GM12874 (cell line): ENCODE data around the gene MEIS1.

ENCODE experiments used
- TF ChIP-seq, protein P1 (sequence below): IDR thresholded peaks from 2 replicates; pipeline ENCODE4 v1.5.1; 2011; ENCODE audit warnings: low read depth, mild to moderate bottlenecking, control low read depth, low read length, moderate library complexity; ENCODE audit not compliant: insufficient read depth

Gene MEIS1

DNA sequence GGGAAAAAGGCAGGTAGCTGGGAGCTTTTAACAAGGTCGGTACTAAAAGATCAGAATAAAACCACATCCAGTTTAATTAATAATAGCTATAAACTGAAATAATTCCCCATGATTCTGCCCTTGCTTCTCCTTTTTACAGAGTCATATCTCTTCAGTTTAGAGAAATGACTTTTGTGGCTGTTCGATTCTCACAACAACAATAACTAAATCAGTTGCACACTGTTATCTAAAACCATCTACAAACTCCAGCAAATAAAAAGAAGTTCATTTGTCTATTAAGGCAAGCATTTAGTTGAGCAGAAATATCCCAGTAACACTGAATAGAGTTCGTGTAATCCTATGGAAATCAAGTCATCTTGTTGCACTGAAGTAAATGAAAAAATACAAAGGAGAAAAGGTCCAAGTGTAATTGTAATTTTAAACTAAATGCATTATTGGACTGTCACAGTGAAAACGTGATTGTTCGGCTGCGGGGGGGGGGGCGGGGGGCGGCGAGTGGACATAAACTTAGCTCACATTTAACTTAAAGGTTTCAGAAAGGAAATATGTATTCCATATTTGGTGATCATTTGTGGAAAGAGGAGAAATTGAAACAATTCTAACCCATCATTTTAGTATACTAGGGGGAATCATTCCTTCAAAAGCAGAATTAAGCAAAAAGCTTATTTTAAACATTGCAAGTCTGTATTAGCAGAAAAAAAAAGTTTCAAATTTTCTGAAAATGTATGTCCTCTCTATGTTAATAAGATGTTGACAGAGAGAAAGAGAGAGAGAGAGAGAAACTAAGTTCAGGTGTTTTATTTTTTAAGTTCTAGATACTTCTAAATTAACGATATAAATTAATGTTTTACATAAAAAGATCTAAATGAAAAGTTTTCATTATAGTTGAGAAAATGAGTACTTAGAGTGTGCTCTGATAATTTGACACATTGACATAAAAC, 144.5 kb downstream of the MEIS1 start:
- TF ChIP-seq, protein P1, sequence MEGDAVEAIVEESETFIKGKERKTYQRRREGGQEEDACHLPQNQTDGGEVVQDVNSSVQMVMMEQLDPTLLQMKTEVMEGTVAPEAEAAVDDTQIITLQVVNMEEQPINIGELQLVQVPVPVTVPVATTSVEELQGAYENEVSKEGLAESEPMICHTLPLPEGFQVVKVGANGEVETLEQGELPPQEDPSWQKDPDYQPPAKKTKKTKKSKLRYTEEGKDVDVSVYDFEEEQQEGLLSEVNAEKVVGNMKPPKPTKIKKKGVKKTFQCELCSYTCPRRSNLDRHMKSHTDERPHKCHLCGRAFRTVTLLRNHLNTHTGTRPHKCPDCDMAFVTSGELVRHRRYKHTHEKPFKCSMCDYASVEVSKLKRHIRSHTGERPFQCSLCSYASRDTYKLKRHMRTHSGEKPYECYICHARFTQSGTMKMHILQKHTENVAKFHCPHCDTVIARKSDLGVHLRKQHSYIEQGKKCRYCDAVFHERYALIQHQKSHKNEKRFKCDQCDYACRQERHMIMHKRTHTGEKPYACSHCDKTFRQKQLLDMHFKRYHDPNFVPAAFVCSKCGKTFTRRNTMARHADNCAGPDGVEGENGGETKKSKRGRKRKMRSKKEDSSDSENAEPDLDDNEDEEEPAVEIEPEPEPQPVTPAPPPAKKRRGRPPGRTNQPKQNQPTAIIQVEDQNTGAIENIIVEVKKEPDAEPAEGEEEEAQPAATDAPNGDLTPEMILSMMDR = no peak

DNA sequence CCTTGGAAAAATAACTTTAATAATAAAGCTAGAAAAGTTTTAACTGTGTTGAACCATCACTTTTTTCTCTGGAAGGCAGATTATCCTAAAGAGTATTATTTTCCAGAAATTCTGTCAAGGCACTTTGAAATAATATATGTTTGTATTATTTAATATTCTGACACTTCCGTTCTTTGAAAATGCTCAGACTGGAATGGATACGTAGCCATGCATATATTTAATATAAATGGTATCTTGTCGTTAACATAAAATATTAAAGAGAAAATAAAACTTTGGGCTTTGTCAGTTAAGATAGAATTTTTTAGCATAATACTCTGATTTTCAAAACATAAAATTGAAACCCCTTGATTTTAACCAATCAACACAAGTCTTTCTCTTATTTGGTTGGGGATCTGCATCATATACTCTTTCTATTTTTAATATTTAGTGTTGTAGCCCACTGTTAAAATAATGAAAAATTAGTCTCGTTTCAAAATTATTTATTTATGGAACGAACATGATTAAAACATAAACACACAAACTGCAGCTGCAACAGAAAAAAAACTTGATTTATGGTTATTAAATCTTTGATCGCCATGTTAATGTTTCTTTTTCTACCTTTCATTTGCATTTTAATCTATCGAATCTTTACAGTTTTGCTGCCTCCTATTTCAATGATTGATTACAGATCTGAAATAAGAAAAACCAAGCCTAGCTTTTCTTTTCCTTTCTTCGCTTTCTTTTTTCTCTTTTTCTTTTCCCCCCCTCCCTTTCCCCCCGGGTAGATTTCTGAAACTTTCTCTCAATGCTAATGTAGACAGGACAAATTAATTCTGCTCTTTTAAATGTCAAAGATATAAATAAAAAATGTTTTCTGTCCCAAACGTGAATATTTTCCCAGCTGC, 145.5 kb downstream of the MEIS1 start:
- TF ChIP-seq, protein P1 = no peak

- TF ChIP-seq, protein P1 = no peak
Measured at GRCh38 chr2:66581339-66582103, 146.6 kb downstream of the MEIS1 start.

DNA sequence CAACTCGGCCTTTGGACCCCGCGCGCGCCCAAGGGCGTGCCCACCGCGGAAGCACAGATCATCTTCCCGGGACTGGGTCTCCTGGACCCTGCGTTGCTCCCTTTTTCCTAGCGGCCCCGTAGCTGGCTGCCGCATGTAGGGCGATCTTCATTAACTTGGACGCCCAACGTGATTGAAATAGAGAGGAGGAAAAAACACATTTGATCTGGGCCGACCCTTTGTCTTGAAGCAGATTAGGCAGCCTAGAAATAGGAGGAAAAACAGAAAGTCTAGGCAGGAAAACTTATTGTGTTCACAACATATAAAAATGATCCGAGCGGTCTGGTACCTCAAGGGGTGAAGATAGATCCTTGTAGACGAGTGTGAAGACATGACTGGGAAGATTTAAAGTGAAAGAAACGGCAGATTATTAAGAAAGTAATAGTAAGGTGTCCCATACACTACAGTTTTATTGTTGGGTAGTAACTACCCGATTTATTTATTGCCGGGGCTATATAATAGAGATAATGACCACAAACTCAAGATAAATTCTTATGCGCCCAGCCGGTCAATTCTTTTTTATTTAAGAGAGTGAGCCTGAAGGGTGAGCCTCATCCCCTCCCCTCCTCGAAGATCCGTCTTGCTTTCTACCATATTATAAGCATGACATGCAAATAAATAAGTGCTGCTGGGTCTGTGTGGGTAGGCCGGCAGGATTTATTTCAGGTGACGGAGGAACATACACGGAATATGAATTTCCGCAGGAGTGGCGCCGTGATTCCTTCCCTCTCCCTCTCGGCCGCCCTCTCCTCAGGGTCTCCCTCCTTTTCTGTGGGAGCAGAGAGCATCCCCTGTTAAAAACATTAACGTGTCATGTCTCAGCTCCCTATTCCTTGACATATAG, 147.4 kb downstream of the MEIS1 start:
- TF ChIP-seq, protein P1 = no peak

DNA sequence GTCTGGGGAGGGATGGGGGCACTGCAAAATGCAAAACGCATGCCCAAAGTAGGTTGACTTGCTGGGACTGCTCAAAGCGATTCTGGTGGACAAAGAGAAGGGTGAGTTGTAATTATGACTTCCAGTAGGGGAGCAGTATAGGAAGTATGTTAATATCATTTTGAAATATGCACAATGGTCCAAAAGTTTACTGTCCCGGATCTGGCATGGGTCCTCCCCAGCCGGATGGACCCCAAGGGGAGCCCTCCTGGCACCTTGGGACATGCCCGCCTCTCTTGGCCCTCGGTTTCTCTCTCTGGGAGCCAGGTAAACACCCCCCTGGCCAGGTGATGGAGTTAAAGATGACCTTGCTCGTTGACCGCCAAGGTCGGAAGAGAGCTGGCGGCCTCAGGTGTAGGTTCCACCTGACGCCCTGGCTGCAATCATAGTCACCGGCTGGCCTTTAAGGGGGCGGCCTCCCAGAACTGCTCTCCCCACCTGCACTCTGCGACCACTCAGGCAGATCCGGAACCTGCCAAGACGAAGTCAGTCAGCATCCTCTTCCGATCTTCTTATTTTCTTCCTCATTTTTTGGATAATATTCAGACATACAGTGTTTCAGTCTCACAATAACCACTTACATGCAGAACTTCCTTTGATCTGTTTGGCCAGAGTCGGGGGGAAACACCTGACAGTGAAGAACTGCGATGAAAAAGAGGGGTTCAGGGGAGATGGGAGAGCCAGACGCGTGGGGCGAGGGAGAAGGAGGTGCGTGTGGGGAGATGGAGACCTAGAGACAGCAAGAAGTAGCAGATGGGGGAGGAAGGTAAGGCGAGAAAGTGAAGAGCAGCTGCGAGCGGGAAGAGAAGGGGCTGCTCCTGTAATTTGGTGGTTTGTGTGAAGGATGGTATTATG, 148.3 kb downstream of the MEIS1 start:
- TF ChIP-seq, protein P1 = no peak

DNA sequence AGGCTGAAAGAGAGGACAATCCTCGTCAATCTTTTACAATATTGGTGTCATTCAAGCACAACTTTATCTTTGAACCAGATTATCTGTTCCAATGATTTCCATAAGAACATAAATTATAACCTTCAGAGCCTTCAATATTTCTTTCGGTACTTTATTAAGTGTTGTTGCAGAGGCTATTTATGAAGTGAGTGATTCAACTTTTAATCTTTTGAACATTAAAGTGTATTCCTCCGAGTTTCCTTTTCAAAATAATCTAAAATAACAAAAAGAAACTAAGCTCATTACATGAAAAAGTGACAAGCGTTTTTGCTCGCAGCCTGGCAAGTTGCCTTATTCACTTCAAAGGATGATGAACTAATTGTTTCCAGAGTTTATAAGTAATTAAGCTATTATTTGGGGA, 149.0 kb downstream of the MEIS1 start:
- TF ChIP-seq, protein P1 = no peak
